ENCODE results near the gene MTCP1.

Gene MTCP1

GRCh38 chrX:155026727-155027508 is 44.0 kb downstream of the MTCP1 start, which contains the start of gene FUNDC2:
Gene FUNDC2, plus strand, starts transcription at chrX:155026844. Its CDS starts 95 bp downstream, at chrX:155026939.
- H3K36me3 ChIP-seq (ENCODE audit: control insufficient read depth, low read length), result no peaks in the 10 kb centered on the region
- no peaks in the 10 kb centered on the region for H3K9me2 ChIP-seq (replicated peaks; ENCODE audit: control insufficient read depth, low read length)
- peaks cover 41% of the 10 kb centered on the region for H3K79me2 ChIP-seq (ENCODE audit: control insufficient read depth, low read length)
- H3K4me2 ChIP-seq (ENCODE audit: low read length), result peak within 1 kb of the TSS; percentile 90
- no peaks in the 10 kb centered on the region for H3K27me3 ChIP-seq (ENCODE audit: control insufficient read depth, low read length)
- peak within 1 kb of the TSS; percentile 97 for H3K4me3 ChIP-seq (ENCODE audit: low read length)
- H4K20me1 ChIP-seq (ENCODE audit: control insufficient read depth, insufficient read depth, low read depth, low read length), result no peaks in the 10 kb centered on the region
- TF ChIP-seq EZH2phosphoT487 (IDR thresholded peaks at IDR 0.05; ENCODE audit: borderline replicate concordance, low read length), result no peak
- H3F3A ChIP-seq (ENCODE audit: control insufficient read depth, insufficient read depth), result 0 out of 2 replicates have a peak, but pooled peaks cover 8% of the 10 kb centered on the region
- H3K27ac ChIP-seq (ENCODE audit: low read depth, low read length), result peak within 1 kb of the TSS; percentile 90
- no peaks in the 10 kb centered on the region for H3K9me3 ChIP-seq (ENCODE audit: control insufficient read depth, insufficient read depth, low read length)
- peaks cover 19% of the 10 kb centered on the region for H3K4me1 ChIP-seq (ENCODE audit: control insufficient read depth, low read length)

GRCh38 chrX:155026420-155026726 is 44.6 kb downstream of the MTCP1 start:
- H3F3A ChIP-seq (ENCODE audit: control insufficient read depth, insufficient read depth), result 0 out of 2 replicates have a peak, but pooled peaks cover 8% of the 10 kb centered on the region
- H3K27ac ChIP-seq (ENCODE audit: low read depth, low read length), result peak overlapping the region; percentile 62
- H3K4me3 ChIP-seq (ENCODE audit: low read length), result peak overlapping the region; percentile 67
- peak overlapping the region; percentile 60 for H3K4me2 ChIP-seq (ENCODE audit: low read length)
- H3K36me3 ChIP-seq (ENCODE audit: control insufficient read depth, low read length), result no peaks in the 10 kb centered on the region
- no peaks in the 10 kb centered on the region for H3K9me3 ChIP-seq (ENCODE audit: control insufficient read depth, insufficient read depth, low read length)
- TF ChIP-seq, protein P1, sequence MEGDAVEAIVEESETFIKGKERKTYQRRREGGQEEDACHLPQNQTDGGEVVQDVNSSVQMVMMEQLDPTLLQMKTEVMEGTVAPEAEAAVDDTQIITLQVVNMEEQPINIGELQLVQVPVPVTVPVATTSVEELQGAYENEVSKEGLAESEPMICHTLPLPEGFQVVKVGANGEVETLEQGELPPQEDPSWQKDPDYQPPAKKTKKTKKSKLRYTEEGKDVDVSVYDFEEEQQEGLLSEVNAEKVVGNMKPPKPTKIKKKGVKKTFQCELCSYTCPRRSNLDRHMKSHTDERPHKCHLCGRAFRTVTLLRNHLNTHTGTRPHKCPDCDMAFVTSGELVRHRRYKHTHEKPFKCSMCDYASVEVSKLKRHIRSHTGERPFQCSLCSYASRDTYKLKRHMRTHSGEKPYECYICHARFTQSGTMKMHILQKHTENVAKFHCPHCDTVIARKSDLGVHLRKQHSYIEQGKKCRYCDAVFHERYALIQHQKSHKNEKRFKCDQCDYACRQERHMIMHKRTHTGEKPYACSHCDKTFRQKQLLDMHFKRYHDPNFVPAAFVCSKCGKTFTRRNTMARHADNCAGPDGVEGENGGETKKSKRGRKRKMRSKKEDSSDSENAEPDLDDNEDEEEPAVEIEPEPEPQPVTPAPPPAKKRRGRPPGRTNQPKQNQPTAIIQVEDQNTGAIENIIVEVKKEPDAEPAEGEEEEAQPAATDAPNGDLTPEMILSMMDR (IDR thresholded peaks at IDR 0.05; ENCODE audit: low read depth, low read length, poor library complexity, severe bottlenecking), result no peak
- TF ChIP-seq EZH2phosphoT487 (IDR thresholded peaks at IDR 0.05; ENCODE audit: borderline replicate concordance, low read length), result no peak
- no peaks in the 10 kb centered on the region for H4K20me1 ChIP-seq (ENCODE audit: control insufficient read depth, insufficient read depth, low read depth, low read length)
- H3K9me2 ChIP-seq (replicated peaks; ENCODE audit: control insufficient read depth, low read length), result no peaks in the 10 kb centered on the region
- H3K79me2 ChIP-seq (ENCODE audit: control insufficient read depth, low read length), result peaks cover 36% of the 10 kb centered on the region
- peaks cover 19% of the 10 kb centered on the region for H3K4me1 ChIP-seq (ENCODE audit: control insufficient read depth, low read length)
- H3K27me3 ChIP-seq (ENCODE audit: control insufficient read depth, low read length), result no peaks in the 10 kb centered on the region

DNA sequence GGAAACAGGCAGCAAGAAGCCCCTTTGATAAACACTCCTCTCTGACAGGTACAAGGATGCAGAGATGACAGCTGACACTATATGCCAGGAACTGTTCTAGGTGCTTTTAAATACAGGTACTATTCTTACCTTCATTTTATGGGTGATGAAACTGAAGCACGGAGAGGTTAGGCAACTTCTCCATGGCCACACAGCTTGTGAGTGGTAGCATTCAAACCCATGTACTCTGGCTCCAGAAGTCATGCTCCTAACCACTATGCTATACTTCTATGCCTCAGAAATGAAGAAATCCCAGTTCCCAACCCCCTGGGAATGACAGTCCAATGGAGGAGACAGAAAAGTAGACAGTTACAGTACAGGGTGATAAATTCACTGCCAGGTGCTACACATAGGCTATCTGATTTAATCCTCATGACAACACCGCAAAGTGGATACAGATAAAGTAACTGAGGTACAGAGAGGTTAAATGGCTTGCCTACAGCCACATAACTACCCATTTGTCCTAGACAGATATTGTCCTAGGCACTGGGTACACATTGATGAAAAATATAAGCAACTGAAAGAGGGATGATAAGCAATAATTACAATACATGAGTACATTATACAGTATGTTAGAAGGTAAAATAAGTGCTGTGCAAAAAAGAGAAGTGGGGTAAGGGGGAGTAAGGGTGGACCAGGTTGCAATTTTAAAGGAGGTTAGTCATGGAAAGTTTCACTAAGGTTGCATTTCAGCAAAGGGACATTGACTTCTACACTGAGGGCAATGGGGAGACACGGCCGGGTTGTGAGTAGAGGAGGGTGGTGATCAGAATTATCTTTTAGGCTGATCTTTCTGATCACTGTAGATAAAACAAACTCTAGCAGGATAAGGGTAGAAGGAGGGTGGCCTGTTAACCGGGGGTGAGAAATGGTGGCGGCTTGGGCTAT is 46.8 kb downstream of the MTCP1 start:
- H3K27ac ChIP-seq (ENCODE audit: low read depth, low read length), result no peak overlapping the region
- no peaks in the 10 kb centered on the region for H3K36me3 ChIP-seq (ENCODE audit: control insufficient read depth, low read length)

More for the DNA sequence above, 46.8 kb downstream of the MTCP1 start:
- no peaks in the 10 kb centered on the region for H3K9me3 ChIP-seq (ENCODE audit: control insufficient read depth, insufficient read depth, low read length)
- H3K4me2 ChIP-seq (ENCODE audit: low read length), result no peak overlapping the region
- H3K4me1 ChIP-seq (ENCODE audit: control insufficient read depth, low read length), result peaks cover 19% of the 10 kb centered on the region
- TF ChIP-seq, protein P1 (IDR thresholded peaks at IDR 0.05; ENCODE audit: low read depth, low read length, poor library complexity, severe bottlenecking), result no peak
- TF ChIP-seq EZH2phosphoT487 (IDR thresholded peaks at IDR 0.05; ENCODE audit: borderline replicate concordance, low read length), result no peak
- no peaks in the 10 kb centered on the region for H4K20me1 ChIP-seq (ENCODE audit: control insufficient read depth, insufficient read depth, low read depth, low read length)
- 0 out of 2 replicates have a peak, but pooled peaks cover 8% of the 10 kb centered on the region for H3F3A ChIP-seq (ENCODE audit: control insufficient read depth, insufficient read depth)
- peaks cover 20% of the 10 kb centered on the region for H3K79me2 ChIP-seq (ENCODE audit: control insufficient read depth, low read length)
- no peaks in the 10 kb centered on the region for H3K27me3 ChIP-seq (ENCODE audit: control insufficient read depth, low read length)
- no peaks in the 10 kb centered on the region for H3K9me2 ChIP-seq (replicated peaks; ENCODE audit: control insufficient read depth, low read length)
- H3K4me3 ChIP-seq (ENCODE audit: low read length), result no peak overlapping the region
